AG09319 (cell line): Measurements from ENCODE around the gene ACER3.

Source experiments
- DNase-seq: peaks from one replicate; pipeline ENCODE4 v3.0.0-alpha.2; 2010; ENCODE audit warnings: low read depth; ENCODE audit errors: extremely low read depth
- TF ChIP-seq, protein P1 (sequence below): IDR thresholded peaks from 2 replicates; pipeline ENCODE4 v1.5.1; 2011; ENCODE audit warnings: low read depth, mild to moderate bottlenecking, inconsistent platforms, low read length, moderate library complexity

ACER3 gene

GRCh38 chr11:77026221-77026620 lies 165.5 kb downstream of the ACER3 start:
- DNase-seq, result no peak
- TF ChIP-seq, protein P1, sequence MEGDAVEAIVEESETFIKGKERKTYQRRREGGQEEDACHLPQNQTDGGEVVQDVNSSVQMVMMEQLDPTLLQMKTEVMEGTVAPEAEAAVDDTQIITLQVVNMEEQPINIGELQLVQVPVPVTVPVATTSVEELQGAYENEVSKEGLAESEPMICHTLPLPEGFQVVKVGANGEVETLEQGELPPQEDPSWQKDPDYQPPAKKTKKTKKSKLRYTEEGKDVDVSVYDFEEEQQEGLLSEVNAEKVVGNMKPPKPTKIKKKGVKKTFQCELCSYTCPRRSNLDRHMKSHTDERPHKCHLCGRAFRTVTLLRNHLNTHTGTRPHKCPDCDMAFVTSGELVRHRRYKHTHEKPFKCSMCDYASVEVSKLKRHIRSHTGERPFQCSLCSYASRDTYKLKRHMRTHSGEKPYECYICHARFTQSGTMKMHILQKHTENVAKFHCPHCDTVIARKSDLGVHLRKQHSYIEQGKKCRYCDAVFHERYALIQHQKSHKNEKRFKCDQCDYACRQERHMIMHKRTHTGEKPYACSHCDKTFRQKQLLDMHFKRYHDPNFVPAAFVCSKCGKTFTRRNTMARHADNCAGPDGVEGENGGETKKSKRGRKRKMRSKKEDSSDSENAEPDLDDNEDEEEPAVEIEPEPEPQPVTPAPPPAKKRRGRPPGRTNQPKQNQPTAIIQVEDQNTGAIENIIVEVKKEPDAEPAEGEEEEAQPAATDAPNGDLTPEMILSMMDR, result no peak

DNA sequence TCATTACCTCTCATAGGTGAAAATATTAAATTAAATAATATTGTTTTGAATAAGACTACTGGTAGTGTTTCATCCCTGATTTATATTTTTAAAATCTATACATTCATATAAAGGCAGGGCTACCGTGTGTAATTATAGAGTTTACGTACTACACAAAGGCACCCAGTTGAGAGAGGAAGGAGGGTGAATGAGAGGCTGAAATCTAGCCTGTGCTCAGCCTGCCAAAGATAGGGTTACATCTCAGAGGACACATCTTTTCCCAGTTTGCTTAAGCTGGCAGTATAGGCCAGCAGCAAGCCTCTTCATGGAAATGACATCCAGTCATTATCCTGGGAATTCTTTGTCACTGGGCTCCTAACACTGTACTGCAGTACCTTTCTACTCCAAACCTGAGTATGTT lies 166.0 kb downstream of the ACER3 start:
- TF ChIP-seq, protein P1, result no peak

DNA sequence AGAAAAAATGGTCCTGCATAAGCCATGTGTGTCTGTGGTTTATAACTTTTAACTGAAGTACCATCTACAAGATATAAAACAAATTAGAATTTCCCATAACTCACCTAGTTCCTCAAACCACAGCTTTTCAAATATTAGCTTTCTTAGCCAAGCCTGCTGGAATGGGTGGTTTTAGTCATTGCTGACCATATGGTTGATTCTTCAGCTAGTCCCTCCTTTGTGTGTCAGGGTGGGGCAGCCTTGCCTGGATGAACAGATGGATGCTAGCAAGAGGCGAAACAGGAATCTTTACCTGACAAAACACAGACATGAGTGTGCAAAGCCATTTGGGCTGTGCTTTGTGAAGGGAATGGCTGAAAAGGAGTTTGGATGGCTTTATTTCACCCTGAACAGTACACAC lies 166.6 kb downstream of the ACER3 start:
- DNase-seq, result no peak
- TF ChIP-seq, protein P1, result no peak

More for the DNA sequence above, 166.0 kb downstream of the ACER3 start:
- no peak for DNase-seq

- no peak for DNase-seq
Measured at GRCh38 chr11:77029829-77030228, 169.1 kb downstream of the ACER3 start.

GRCh38 chr11:77030834-77031414 lies 170.2 kb downstream of the ACER3 start:
- DNase-seq, result no peak
- TF ChIP-seq, protein P1, result no peak

More at GRCh38 chr11:77029829-77030228, 169.1 kb downstream of the ACER3 start:
- TF ChIP-seq, protein P1, result no peak

GRCh38 chr11:77031599-77031998 lies 170.9 kb downstream of the ACER3 start:
- DNase-seq, result no peak
- TF ChIP-seq, protein P1, result no peak

- TF ChIP-seq, protein P1, result no peak
Measured at GRCh38 chr11:77035039-77035438, 174.3 kb downstream of the ACER3 start.

More at GRCh38 chr11:77035039-77035438, 174.3 kb downstream of the ACER3 start:
- DNase-seq, result no peak
